Smooth muscle cell (in vitro differentiated cells): ENCODE results near the gene GRK1. TPM values are rescaled to one million over a fixed set of nuclear protein-coding genes. Genes with fewer than 3 reads are reported as not detected.
"Not testable (repeated sequence)": the region's sequence is repeated elsewhere in the genome, so short reads cannot be mapped to it uniquely, and the experiment has no call there.

Experiments used
- DNase-seq: peaks from one replicate; lab custom pipeline; 2025; ENCODE audit not compliant: unreplicated experiment; lab: John Stamatoyannopoulos, UW
- H2AFZ ChIP-seq: fragments of 200-600 bp; sonication (generic); 2 replicates; pipeline ENCODE4 v1.6.0; 2016; ENCODE audit warnings: antibody characterized with exemption, low read depth, mild to moderate bottlenecking
- H3F3A ChIP-seq: fragments of 200-600 bp; sonication (generic); 2 replicates; pipeline ENCODE4 v1.6.0; 2017; ENCODE audit warnings: antibody characterized with exemption, low read depth
- H3K27ac ChIP-seq: fragments of 200-600 bp; sonication (generic); 2 replicates; pipeline ENCODE4 v1.5.1; 2016; ENCODE audit warnings: low read depth, mild to moderate bottlenecking
- H3K27me3 ChIP-seq: fragments of 200-600 bp; sonication (generic); 2 replicates; pipeline ENCODE4 v1.6.1; 2016; ENCODE audit warnings: low read depth, mild to moderate bottlenecking
- H3K36me3 ChIP-seq: fragments of 200-600 bp; sonication (generic); 2 replicates; pipeline ENCODE4 v1.5.1; 2016; ENCODE audit warnings: low read depth
- H3K4me1 ChIP-seq: fragments of 200-600 bp; sonication (generic); 2 replicates; pipeline ENCODE4 v1.5.1; 2016; ENCODE audit warnings: low read depth
- H3K4me2 ChIP-seq: fragments of 200-600 bp; sonication (generic); 2 replicates; pipeline ENCODE4 v1.6.0; 2016; ENCODE audit warnings: mild to moderate bottlenecking
- H3K4me3 ChIP-seq: fragments of 200-600 bp; sonication (generic); 2 replicates; pipeline ENCODE4 v1.5.1; 2016; ENCODE audit warnings: mild to moderate bottlenecking
- H3K79me2 ChIP-seq: fragments of 200-600 bp; sonication (generic); 2 replicates; pipeline ENCODE4 v1.6.0; 2016; ENCODE audit warnings: low read depth, mild to moderate bottlenecking
- H3K9ac ChIP-seq: fragments of 200-600 bp; sonication (generic); 2 replicates; pipeline ENCODE4 v1.6.0; 2016; ENCODE audit warnings: low read depth
- H3K9me3 ChIP-seq: fragments of 200-600 bp; sonication (generic); replicated peaks from 2 replicates; pipeline ENCODE4 v1.5.1; 2016; ENCODE audit warnings: low read depth
- H4K20me1 ChIP-seq: fragments of 200-600 bp; sonication (generic); 2 replicates; pipeline ENCODE4 v1.6.0; 2016; ENCODE audit warnings: low read depth
- WGBS: methylation state at CpG from one replicate; pipeline ENCODE4 v1.1.7; 2016; ENCODE audit warnings: low lambda C conversion rate; 5-methylcytosine and 5-hydroxymethylcytosine counted together
- polyA plus RNA-seq: library from polyadenylated mRNA; unstranded; fragments of >200 nt; fragmentation: Nextera tagmentation; extraction: Ambion mirVana; gene quantifications from 2 replicates; pipeline ENCODE4 v1.2.1, GENCODE V29; 2016
- total RNA-seq: library from RNA; depleted of rRNA; stranded (reverse); fragments of >200 nt; gene quantifications from 2 replicates; pipeline ENCODE4 v1.2.3, GENCODE V29; 2014
- TF ChIP-seq, protein P1 (sequence below): fragments of 200-600 bp; sonication (generic); IDR thresholded peaks from 2 replicates; pipeline ENCODE4 v1.5.1; 2017; ENCODE audit warnings: borderline replicate concordance, mild to moderate bottlenecking, antibody characterized with exemption; ENCODE audit not compliant: insufficient read depth, poor library complexity, severe bottlenecking

GRK1 gene
- total and polyA plus RNA-seq, 2 experiments from 2014 or later = not detected

GRCh38 chr13:113622791-113623490 lies 44.1 kb upstream of the GRK1 start:
- DNase-seq = no peak
- H3K9ac ChIP-seq = no peak overlapping the region
- H3K36me3 ChIP-seq = no peaks in the 10 kb centered on the region
- H2AFZ ChIP-seq = no peak overlapping the region
- H3F3A ChIP-seq = no peaks in the 10 kb centered on the region
- peaks cover 3% of the 10 kb centered on the region for H3K79me2 ChIP-seq
- H3K4me3 ChIP-seq = no peak overlapping the region
- TF ChIP-seq, protein P1, sequence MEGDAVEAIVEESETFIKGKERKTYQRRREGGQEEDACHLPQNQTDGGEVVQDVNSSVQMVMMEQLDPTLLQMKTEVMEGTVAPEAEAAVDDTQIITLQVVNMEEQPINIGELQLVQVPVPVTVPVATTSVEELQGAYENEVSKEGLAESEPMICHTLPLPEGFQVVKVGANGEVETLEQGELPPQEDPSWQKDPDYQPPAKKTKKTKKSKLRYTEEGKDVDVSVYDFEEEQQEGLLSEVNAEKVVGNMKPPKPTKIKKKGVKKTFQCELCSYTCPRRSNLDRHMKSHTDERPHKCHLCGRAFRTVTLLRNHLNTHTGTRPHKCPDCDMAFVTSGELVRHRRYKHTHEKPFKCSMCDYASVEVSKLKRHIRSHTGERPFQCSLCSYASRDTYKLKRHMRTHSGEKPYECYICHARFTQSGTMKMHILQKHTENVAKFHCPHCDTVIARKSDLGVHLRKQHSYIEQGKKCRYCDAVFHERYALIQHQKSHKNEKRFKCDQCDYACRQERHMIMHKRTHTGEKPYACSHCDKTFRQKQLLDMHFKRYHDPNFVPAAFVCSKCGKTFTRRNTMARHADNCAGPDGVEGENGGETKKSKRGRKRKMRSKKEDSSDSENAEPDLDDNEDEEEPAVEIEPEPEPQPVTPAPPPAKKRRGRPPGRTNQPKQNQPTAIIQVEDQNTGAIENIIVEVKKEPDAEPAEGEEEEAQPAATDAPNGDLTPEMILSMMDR = no peak
- no peak overlapping the region for H3K4me2 ChIP-seq
- WGBS = 94% methylated on average over 28 of the region's 29 CpGs
- no peaks in the 10 kb centered on the region for H3K4me1 ChIP-seq
- no peak overlapping the region for H3K27ac ChIP-seq
- H4K20me1 ChIP-seq = peaks cover 73% of the 10 kb centered on the region
- H3K27me3 ChIP-seq = no peaks in the 10 kb centered on the region
- H3K9me3 ChIP-seq = no peaks in the 10 kb centered on the region

DNA sequence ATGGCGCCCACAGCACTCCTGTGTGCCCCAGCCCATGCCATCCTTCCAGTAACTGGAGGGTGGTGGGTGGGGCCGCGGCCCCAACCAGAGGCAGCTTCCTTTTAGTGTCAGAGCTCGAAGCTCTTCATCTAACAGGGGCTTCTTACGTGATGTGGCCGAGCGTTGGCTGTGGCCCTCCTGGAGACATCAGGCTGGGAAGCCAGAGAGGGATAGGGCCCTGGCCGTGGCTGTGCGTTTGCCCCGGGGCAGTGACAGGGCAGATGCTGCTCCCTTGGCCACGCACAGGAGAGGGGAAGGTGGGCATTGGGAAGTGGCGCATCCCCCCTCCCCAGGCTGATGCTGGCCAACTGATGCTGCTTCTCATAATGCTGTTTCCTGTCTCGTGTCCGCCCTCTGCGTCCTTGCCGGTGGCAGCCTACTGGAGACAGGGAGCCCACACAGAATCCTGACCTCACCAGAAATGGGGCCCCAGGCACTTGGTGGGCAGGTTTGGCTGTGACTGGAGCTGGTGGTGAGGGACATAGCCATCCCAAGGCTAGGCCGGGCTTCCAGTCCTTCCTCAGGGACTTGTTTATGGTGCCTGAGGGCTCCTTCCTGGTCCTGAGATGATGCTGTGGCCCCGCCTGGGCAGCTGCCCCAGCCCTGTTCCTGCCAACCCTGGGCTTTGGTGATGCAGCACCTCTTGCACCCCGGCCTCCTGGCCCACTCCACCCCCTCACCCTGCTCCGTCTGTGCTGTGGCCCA lies 43.4 kb upstream of the GRK1 start:
- Histone ChIP-seq H3F3A (no peaks in the 10 kb centered on the region), H3K27me3 (no peaks in the 10 kb centered on the region), H3K4me3 (no peak overlapping the region), H3K4me1 (no peaks in the 10 kb centered on the region), H3K9ac (no peak overlapping the region), H4K20me1 (peaks cover 70% of the 10 kb centered on the region), H3K27ac (no peak overlapping the region), H3K4me2 (no peak overlapping the region), H3K9me3 (no peaks in the 10 kb centered on the region), H3K36me3 (no peaks in the 10 kb centered on the region), H2AFZ (no peak overlapping the region), H3K79me2 (peaks cover 2% of the 10 kb centered on the region)
- 92% methylated on average over 19 of the region's 20 CpGs for WGBS
- TF ChIP-seq, protein P1 = no peak
- no peak for DNase-seq

DNA sequence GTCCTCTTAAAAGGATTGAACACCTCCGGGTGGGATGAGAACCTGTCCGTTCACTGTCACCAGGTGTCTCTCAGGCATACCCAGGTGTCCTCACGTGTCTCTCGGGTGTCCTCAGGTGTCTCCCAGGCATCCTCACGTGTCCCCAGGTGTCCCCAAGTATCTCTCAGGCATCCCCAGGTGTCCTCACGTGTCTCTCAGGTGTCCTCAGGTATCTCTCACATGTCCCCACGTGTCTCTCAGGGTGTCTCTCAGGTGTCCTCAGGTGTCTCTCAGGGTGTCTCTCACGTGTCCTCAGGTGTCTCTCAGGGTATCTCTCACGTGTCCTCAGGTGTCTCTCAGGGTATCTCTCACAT lies 42.8 kb upstream of the GRK1 start:
- 97% methylated on average over 9 of the region's 9 CpGs for WGBS
- Histone ChIP-seq H3K9ac (no peak overlapping the region), H3K9me3 (no peaks in the 10 kb centered on the region), H2AFZ (no peak overlapping the region), H3K79me2 (peaks cover 7% of the 10 kb centered on the region), H3K27me3 (no peaks in the 10 kb centered on the region), H3K4me2 (no peak overlapping the region), H3K4me3 (no peak overlapping the region), H3F3A (no peaks in the 10 kb centered on the region), H3K36me3 (no peaks in the 10 kb centered on the region), H3K27ac (no peak overlapping the region), H4K20me1 (peaks cover 66% of the 10 kb centered on the region), H3K4me1 (no peaks in the 10 kb centered on the region)
- TF ChIP-seq, protein P1 = no peak
- no peak for DNase-seq

DNA sequence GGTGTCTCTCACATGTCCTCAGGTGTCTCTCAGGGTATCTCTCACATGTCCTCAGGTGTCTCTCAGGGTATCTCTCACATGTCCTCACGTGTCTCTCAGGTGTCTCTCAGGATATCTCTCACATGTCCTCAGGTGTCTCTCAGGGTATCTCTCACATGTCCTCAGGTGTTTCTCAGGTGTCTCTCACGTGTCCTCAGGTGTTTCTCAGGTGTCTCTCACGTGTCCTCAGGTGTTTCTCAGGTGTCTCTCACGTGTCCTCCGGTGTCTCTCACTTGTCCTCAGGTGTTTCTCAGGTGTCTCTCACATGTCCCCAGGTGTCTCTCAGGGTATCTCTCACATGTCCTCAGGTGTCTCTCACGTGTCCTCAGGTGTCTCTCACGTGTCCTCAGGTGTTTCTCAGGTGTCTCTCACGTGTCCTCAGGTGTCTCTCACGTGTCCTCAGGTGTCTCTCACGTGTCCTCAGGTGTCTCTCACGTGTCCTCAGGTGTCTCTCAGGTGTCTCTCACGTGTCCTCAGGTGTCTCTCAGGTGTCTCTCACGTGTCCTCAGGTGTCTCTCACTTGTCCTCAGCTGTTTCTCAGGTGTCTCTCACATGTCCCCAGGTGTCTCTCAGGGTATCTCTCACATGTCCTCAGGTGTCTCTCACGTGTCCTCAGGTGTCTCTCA lies 42.2 kb upstream of the GRK1 start:
- not testable (repeated sequence) for H3K27me3 ChIP-seq, H3K27ac ChIP-seq, DNase-seq, H2AFZ ChIP-seq, H3K4me2 ChIP-seq, H3K79me2 ChIP-seq, H3K4me3 ChIP-seq, H3K9ac ChIP-seq, H3K9me3 ChIP-seq, H3F3A ChIP-seq, H3K36me3 ChIP-seq, H3K4me1 ChIP-seq
- 97% methylated on average over 14 of the region's 14 CpGs for WGBS
- H4K20me1 ChIP-seq = peaks cover 68% of the 10 kb centered on the region
